Neural progenitor cell (in vitro differentiated cells): ENCODE results near the gene CDC42BPA. TPM values are rescaled to one million over a fixed set of nuclear protein-coding genes. Genes with fewer than 3 reads are reported as not detected.

ENCODE experiments used
- DNase-seq: peaks from one replicate; pipeline ENCODE4 v3.0.0-alpha.2; 2016; ENCODE audit warnings: low spot score
- H2AFZ ChIP-seq: fragments of 200-600 bp; sonication (generic); replicated peaks from 2 replicates; pipeline ENCODE4 v1.6.1; 2016; ENCODE audit warnings: antibody characterized with exemption
- H3F3A ChIP-seq: fragments of 200-600 bp; sonication (generic); 2 replicates; pipeline ENCODE4 v1.6.1; 2016; ENCODE audit warnings: antibody characterized with exemption, low read depth
- H3K27ac ChIP-seq: fragments of 200-600 bp; sonication (generic); 2 replicates; pipeline ENCODE4 v1.5.1; 2016; ENCODE audit warnings: mild to moderate bottlenecking
- H3K27me3 ChIP-seq: fragments of 200-600 bp; sonication (generic); 2 replicates; pipeline ENCODE4 v1.6.1; 2016; ENCODE audit warnings: mild to moderate bottlenecking, moderate library complexity
- H3K36me3 ChIP-seq: fragments of 200-600 bp; sonication (generic); 2 replicates; pipeline ENCODE4 v1.5.1; 2016
- H3K4me1 ChIP-seq: fragments of 200-600 bp; sonication (generic); 2 replicates; pipeline ENCODE4 v1.6.1; 2016; ENCODE audit warnings: mixed run types
- H3K4me2 ChIP-seq: fragments of 200-600 bp; sonication (generic); 2 replicates; pipeline ENCODE4 v1.6.1; 2016
- H3K4me3 ChIP-seq: fragments of 200-600 bp; sonication (generic); 2 replicates; pipeline ENCODE4 v1.5.1; 2016
- H3K79me2 ChIP-seq: fragments of 200-600 bp; sonication (generic); 2 replicates; pipeline ENCODE4 v1.6.1; 2016; ENCODE audit warnings: low read depth
- H3K9ac ChIP-seq: fragments of 200-600 bp; sonication (generic); 2 replicates; pipeline ENCODE4 v1.6.1; 2016
- H3K9me3 ChIP-seq: fragments of 200-600 bp; sonication (generic); 2 replicates; pipeline ENCODE4 v1.5.1; 2016; ENCODE audit warnings: low read depth
- H4K20me1 ChIP-seq: fragments of 200-600 bp; sonication (generic); 2 replicates; pipeline ENCODE4 v1.6.1; 2016; ENCODE audit warnings: low read depth
- H3K27ac Mint-ChIP-seq: 3 replicates; pipeline ENCODE4 v1.8.0; 2021; ENCODE audit warnings: mixed read lengths
- H3K27me3 Mint-ChIP-seq: 2 replicates; pipeline ENCODE4 v1.8.0; 2022; ENCODE audit warnings: low read depth, mild to moderate bottlenecking, inconsistent platforms, moderate library complexity, mixed read lengths; ENCODE audit not compliant: insufficient read depth
- H3K36me3 Mint-ChIP-seq: 3 replicates; pipeline ENCODE4 v1.8.0; 2021; ENCODE audit warnings: mixed read lengths
- H3K4me1 Mint-ChIP-seq: 3 replicates; pipeline ENCODE4 v1.8.0; 2021; ENCODE audit warnings: mixed read lengths
- H3K4me3 Mint-ChIP-seq: 3 replicates; pipeline ENCODE4 v1.8.0; 2021; ENCODE audit warnings: mild to moderate bottlenecking, moderate library complexity, mixed read lengths
- H3K9me3 Mint-ChIP-seq: 3 replicates; pipeline ENCODE4 v1.8.0; 2020; ENCODE audit warnings: mixed read lengths
- CTCF ChIP-seq: fragments of 200-600 bp; sonication (generic); IDR thresholded peaks from 2 replicates; pipeline ENCODE4 v1.5.1; 2017; ENCODE audit warnings: antibody characterized with exemption, mild to moderate bottlenecking
- EZH2 ChIP-seq: fragments of 200-600 bp; sonication (generic); IDR thresholded peaks from 2 replicates; pipeline ENCODE4 v1.6.1; 2017; ENCODE audit warnings: antibody characterized with exemption, mild to moderate bottlenecking, moderate library complexity
- EZH2phosphoT487 ChIP-seq: fragments of 200-600 bp; sonication (generic); IDR thresholded peaks from 2 replicates; pipeline ENCODE4 v1.6.1; 2017; ENCODE audit warnings: antibody characterized with exemption
- total RNA-seq: library from RNA; depleted of rRNA; stranded (reverse); fragments of >200 nt; gene quantifications from 2 replicates; pipeline ENCODE4 v1.2.3, GENCODE V29; 2015; ENCODE audit warnings: low replicate concordance

The CDC42BPA gene
- total RNA-seq, 1 donor from 2014 or later = 54.7 TPM

- no peak for DNase-seq
- no peaks in the 10 kb centered on the region for H3K9me3 ChIP-seq
- Mint-ChIP-seq H3K4me3 (no peak overlapping the region), H3K27ac (no peak overlapping the region), H3K27me3 (no peaks in the 10 kb centered on the region), H3K4me1 (peaks cover 6% of the 10 kb centered on the region), H3K9me3 (no peaks in the 10 kb centered on the region), H3K36me3 (peaks cover 2% of the 10 kb centered on the region)
- no peak overlapping the region for H2AFZ ChIP-seq
- no peaks in the 10 kb centered on the region for H3K4me1 ChIP-seq
- no peaks in the 10 kb centered on the region for H3K79me2 ChIP-seq
- no peaks in the 10 kb centered on the region for H4K20me1 ChIP-seq
- no peaks in the 10 kb centered on the region for H3K36me3 ChIP-seq
- H3K27ac ChIP-seq = no peak overlapping the region
- no peak overlapping the region for H3K9ac ChIP-seq
- no peaks in the 10 kb centered on the region for H3K27me3 ChIP-seq
- no peak for TF ChIP-seq EZH2
- TF ChIP-seq EZH2phosphoT487 = no peak
- no peak overlapping the region for H3K4me2 ChIP-seq
- no peaks in the 10 kb centered on the region for H3F3A ChIP-seq
- no peak overlapping the region for H3K4me3 ChIP-seq
Observed at GRCh38 chr1:227362039-227362438, 43.7 kb upstream of the CDC42BPA start.

- Histone ChIP-seq H3K27me3 (no peaks in the 10 kb centered on the region), H3K9ac (no peak overlapping the region), H3K9me3 (no peaks in the 10 kb centered on the region), H4K20me1 (no peaks in the 10 kb centered on the region), H3K36me3 (no peaks in the 10 kb centered on the region), H3K27ac (no peak overlapping the region), H3K4me3 (no peak overlapping the region), H3K4me2 (no peak overlapping the region), H3K4me1 (no peaks in the 10 kb centered on the region), H2AFZ (no peak overlapping the region), H3K79me2 (no peaks in the 10 kb centered on the region), H3F3A (no peaks in the 10 kb centered on the region)
- peaks cover 2% of the 10 kb centered on the region for H3K36me3 Mint-ChIP-seq
- H3K4me1 Mint-ChIP-seq = peaks cover 11% of the 10 kb centered on the region
- peaks cover 2% of the 10 kb centered on the region for H3K9me3 Mint-ChIP-seq
- H3K27ac Mint-ChIP-seq = no peak overlapping the region
- DNase-seq = no peak
- TF ChIP-seq CTCF (no peak), EZH2 (no peak), EZH2phosphoT487 (no peak)
- peaks cover 9% of the 10 kb centered on the region for H3K27me3 Mint-ChIP-seq
- no peak overlapping the region for H3K4me3 Mint-ChIP-seq
Observed at GRCh38 chr1:227357927-227358302, 39.6 kb upstream of the CDC42BPA start.

- Mint-ChIP-seq H3K9me3 (peaks cover 2% of the 10 kb centered on the region), H3K27ac (no peak overlapping the region), H3K36me3 (peaks cover 2% of the 10 kb centered on the region), H3K27me3 (peaks cover 9% of the 10 kb centered on the region), H3K4me1 (peaks cover 11% of the 10 kb centered on the region), H3K4me3 (no peak overlapping the region)
- H3K4me1 ChIP-seq = no peaks in the 10 kb centered on the region
- H3K27ac ChIP-seq = no peak overlapping the region
- no peak overlapping the region for H3K4me2 ChIP-seq
- DNase-seq = no peak
- no peaks in the 10 kb centered on the region for H3K9me3 ChIP-seq
- no peaks in the 10 kb centered on the region for H3F3A ChIP-seq
- H3K36me3 ChIP-seq = no peaks in the 10 kb centered on the region
- H3K27me3 ChIP-seq = no peaks in the 10 kb centered on the region
- H3K4me3 ChIP-seq = no peak overlapping the region
- no peaks in the 10 kb centered on the region for H3K79me2 ChIP-seq
- TF ChIP-seq EZH2 (no peak), EZH2phosphoT487 (no peak), CTCF (no peak)
- no peak overlapping the region for H3K9ac ChIP-seq
- H4K20me1 ChIP-seq = no peaks in the 10 kb centered on the region
- H2AFZ ChIP-seq = peak overlapping the region; percentile 21
Observed at GRCh38 chr1:227357171-227357926, 39.1 kb upstream of the CDC42BPA start.

DNA sequence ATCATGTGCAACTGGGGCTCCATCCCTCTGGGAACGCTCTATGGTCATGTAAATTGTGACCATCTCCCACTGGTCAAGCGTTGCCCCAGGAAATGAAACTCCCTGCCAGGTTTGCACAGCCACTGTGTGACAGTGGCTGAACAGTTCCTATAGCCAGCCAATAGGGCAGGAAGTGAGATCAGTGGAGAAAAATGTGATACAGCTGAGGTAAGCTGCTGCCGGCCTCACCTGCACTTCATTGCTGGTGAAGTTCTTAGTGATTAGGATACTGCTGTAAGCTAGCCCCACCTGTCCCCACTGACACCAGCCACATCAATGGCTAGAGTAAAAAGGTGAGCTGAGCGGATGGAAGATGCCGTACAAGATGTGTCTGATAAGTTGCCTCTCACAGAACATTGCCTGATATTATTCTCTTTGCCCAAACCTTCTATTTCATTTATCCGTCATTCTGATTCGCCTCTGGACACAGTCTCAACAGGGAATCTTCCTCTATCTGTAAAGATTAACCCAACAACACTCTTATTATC, 38.4 kb upstream of the CDC42BPA start:
- Mint-ChIP-seq H3K36me3 (peaks cover 2% of the 10 kb centered on the region), H3K4me1 (peaks cover 11% of the 10 kb centered on the region), H3K27ac (no peak overlapping the region), H3K27me3 (peaks cover 9% of the 10 kb centered on the region), H3K9me3 (peaks cover 2% of the 10 kb centered on the region), H3K4me3 (no peak overlapping the region)
- H2AFZ ChIP-seq = peak overlapping the region; percentile 21
- no peak overlapping the region for H3K9ac ChIP-seq
- no peak for TF ChIP-seq EZH2
- TF ChIP-seq CTCF = no peak
- TF ChIP-seq EZH2phosphoT487 = no peak
- no peaks in the 10 kb centered on the region for H4K20me1 ChIP-seq
- H3K27ac ChIP-seq = no peak overlapping the region
- H3K4me3 ChIP-seq = no peak overlapping the region
- H3F3A ChIP-seq = no peaks in the 10 kb centered on the region
- no peaks in the 10 kb centered on the region for H3K9me3 ChIP-seq
- H3K4me2 ChIP-seq = no peak overlapping the region
- H3K79me2 ChIP-seq = no peaks in the 10 kb centered on the region
- H3K36me3 ChIP-seq = no peaks in the 10 kb centered on the region
- H3K4me1 ChIP-seq = no peaks in the 10 kb centered on the region
- no peaks in the 10 kb centered on the region for H3K27me3 ChIP-seq
- DNase-seq = no peak
